ENCODE data around the gene MED20.

The MED20 gene

GRCh38 chr6:41941280-41942066 is 20.5 kb upstream of the MED20 start, which contains the start of gene CCND3:
Gene CCND3 (minus strand): TSS chr6:41941808. CDS start chr6:41941649, 159 bp downstream.
- no peak for FAIRE-seq
- peak; percentile 84 for DNase-seq (ENCODE audit: low spot score)

GRCh38 chr6:41940759-41941279 is 19.9 kb upstream of the MED20 start:
- FAIRE-seq: no peak
- DNase-seq (ENCODE audit: low spot score): no peak

- no peak for FAIRE-seq
- DNase-seq (ENCODE audit: low spot score): peak; percentile 11
These were observed 19.2 kb upstream of the MED20 start for GRCh38 chr6:41939848-41940758.

GRCh38 chr6:41939176-41939847 is 18.4 kb upstream of the MED20 start:
- DNase-seq (ENCODE audit: low spot score): peak; percentile 28
- no peak for FAIRE-seq

- no peak for DNase-seq (ENCODE audit: low spot score)
- no peak for FAIRE-seq
These were observed 17.7 kb upstream of the MED20 start for GRCh38 chr6:41938590-41939175.

GRCh38 chr6:41937861-41938574 is 17.1 kb upstream of the MED20 start:
- FAIRE-seq: no peak
- no peak for DNase-seq (ENCODE audit: low spot score)

GRCh38 chr6:41937472-41937860 is 16.5 kb upstream of the MED20 start:
- FAIRE-seq: no peak
- no peak for DNase-seq (ENCODE audit: low spot score)

- FAIRE-seq (peak; percentile 43), DNase-seq (ENCODE audit: low spot score) (peak; percentile 79)
These were observed 15.3 kb upstream of the MED20 start for GRCh38 chr6:41936073-41936837.

- FAIRE-seq (no peak), DNase-seq (ENCODE audit: low spot score) (no peak)
These were observed 14.7 kb upstream of the MED20 start for GRCh38 chr6:41935685-41936072.

- no peak for DNase-seq (ENCODE audit: low spot score)
- no peak for FAIRE-seq
These were observed 14.2 kb upstream of the MED20 start for GRCh38 chr6:41935193-41935574.

- FAIRE-seq (no peak), DNase-seq (ENCODE audit: low spot score) (no peak)
These were observed 13.6 kb upstream of the MED20 start for GRCh38 chr6:41934278-41935192.

- DNase-seq (ENCODE audit: low spot score): no peak
- no peak for FAIRE-seq
These were observed 11.4 kb upstream of the MED20 start for GRCh38 chr6:41932378-41932777.

GRCh38 chr6:41931792-41932191 is 10.9 kb upstream of the MED20 start:
- DNase-seq (ENCODE audit: low spot score): no peak
- FAIRE-seq: no peak

GRCh38 chr6:41929924-41930323 is 9.0 kb upstream of the MED20 start:
- FAIRE-seq: no peak
- DNase-seq (ENCODE audit: low spot score): no peak

- no peak for FAIRE-seq
These were observed 6.3 kb upstream of the MED20 start for GRCh38 chr6:41927253-41927652.

GRCh38 chr6:41922154-41922553 is 1.2 kb upstream of the MED20 start:
- DNase-seq (ENCODE audit: low spot score) (no peak), FAIRE-seq (no peak)

More at GRCh38 chr6:41927253-41927652, 6.3 kb upstream of the MED20 start:
- no peak for DNase-seq (ENCODE audit: low spot score)

GRCh38 chr6:41921712-41921998 is 716 bp upstream of the MED20 start:
- DNase-seq (ENCODE audit: low spot score): no peak
- no peak for FAIRE-seq

- FAIRE-seq (peak; percentile 88), DNase-seq (ENCODE audit: low spot score) (peak; percentile 94)
These were observed 3.4 kb downstream of the MED20 start for GRCh38 chr6:41917528-41917927.
